Aorta (tissue), 5 donors: ENCODE measurements around the gene SEC16B. TPM values are rescaled to one million over a fixed set of nuclear protein-coding genes. Genes with fewer than 3 reads are reported as not detected.

Experiments used
- ATAC-seq: fragments of 200-7000 bp; cut with Tn5 transposase; one replicate; pipeline ENCODE4 v1.9.1; 2022; ENCODE audit warnings: moderate library complexity; ENCODE audit not compliant: low FRiP score
- DNase-seq, 2 donors: peaks; one replicate each; pipeline ENCODE4 v3.0.0-alpha.2; 2020
- H3K27ac ChIP-seq, 2 donors: one replicate each; pipeline ENCODE4 v1.5.1; 2013; ENCODE audit warnings: low read length in 2 of 2, mild to moderate bottlenecking in 2 of 2, moderate library complexity in 2 of 2, control low read depth in 1 of 2, inconsistent platforms in 1 of 2, low read depth in 1 of 2
- H3K27me3 ChIP-seq, 2 donors: one replicate each; pipeline ENCODE4 v1.6.1; 2013; ENCODE audit warnings: control low read depth in 1 of 2, low read length in 1 of 2, mild to moderate bottlenecking in 1 of 2, moderate library complexity in 1 of 2; ENCODE audit not compliant: insufficient read depth in 2 of 2, control insufficient read depth in 1 of 2
- H3K36me3 ChIP-seq, 2 donors: one replicate each; pipeline ENCODE4 v1.6.1; 2013; ENCODE audit warnings: control low read depth in 1 of 2, low read length in 1 of 2, mild to moderate bottlenecking in 1 of 2; ENCODE audit not compliant: insufficient read depth in 2 of 2, control insufficient read depth in 1 of 2
- H3K4me1 ChIP-seq, 2 donors: one replicate each; pipeline ENCODE4 v1.6.1; 2013; ENCODE audit warnings: low read length in 2 of 2, control low read depth in 1 of 2, mild to moderate bottlenecking in 1 of 2, moderate library complexity in 1 of 2; ENCODE audit not compliant: insufficient read depth in 2 of 2, control insufficient read depth in 1 of 2
- H3K4me3 ChIP-seq, 2 donors: one replicate each; pipeline ENCODE4 v1.5.1; 2013; ENCODE audit warnings: low read length in 2 of 2, control low read depth in 1 of 2, mild to moderate bottlenecking in 1 of 2
- H3K9me3 ChIP-seq: one replicate; pipeline ENCODE4 v1.6.1; 2013; ENCODE audit warnings: mild to moderate bottlenecking, low read length; ENCODE audit not compliant: control insufficient read depth
- WGBS, 2 donors: extraction: QIAGEN DNeasy Blood & Tissue Kit; methylation state at CpG; one replicate each; pipeline ENCODE4 v1.1.7; 2013; 5-methylcytosine and 5-hydroxymethylcytosine counted together
- intact Hi-C, 2 donors: fragments of 100-400 bp; cut with DNase I; formaldehyde crosslinking; loops; one replicate each; pipeline versions ENCODE4 v1.14.2 to v1.15.0; 2022
- polyA plus RNA-seq, 2 donors: library from polyadenylated mRNA; stranded (reverse); fragments of 200-250 nt; gene quantifications; one replicate each; pipeline ENCODE4 v1.2.3, GENCODE V29; 2013
- total RNA-seq, 2 donors: library from RNA; stranded (reverse); fragmentation: NEBNext Ultra II Directional; extraction: Animal tissue kit (Norgen Biotek cat#: 25700); gene quantifications; one replicate each; pipeline ENCODE4 v1.2.1, GENCODE V29; 2021
- donor health status: healthy with polysubstance abuse.
- donor health status: Bipolar disorder and iron deficiency.
- donor health status: DM: no; HTN: no; CAD: no.
- donor health status: DM: no; HTN: no; CAD: no.
- donor health status: DM: yes; HTN: yes; CAD: no.

Gene SEC16B
- total and polyA plus RNA-seq, 4 donors, result 2.4 to 12.1 (median 7.5) TPM

GRCh38 chr1:177952691-177953090, 17.2 kb downstream of the SEC16B start:
- DNase-seq (no peak), ATAC-seq (no peak)
- peaks cover 0 to 2% of the 10 kb centered on the region in 2 donors for H3K36me3 ChIP-seq
- H3K9me3 ChIP-seq, result no peaks in the 10 kb centered on the region
- no peak overlapping the region for H3K4me3 ChIP-seq
- 94 to 95% methylated on average over 9 of the region's 9 CpGs for WGBS, 2 donors
- intact Hi-C loops, result no loop called here
- H3K4me1 ChIP-seq, result no peaks in the 10 kb centered on the region
- H3K27ac ChIP-seq, result no peak overlapping the region
- no peaks in the 10 kb centered on the region for H3K27me3 ChIP-seq

- Histone ChIP-seq H3K9me3 (no peaks in the 10 kb centered on the region), H3K4me1 (no peaks in the 10 kb centered on the region), H3K36me3 (peaks cover 0 to 2% of the 10 kb centered on the region in 2 donors), H3K27ac (no peak overlapping the region), H3K27me3 (no peaks in the 10 kb centered on the region), H3K4me3 (no peak overlapping the region)
- ATAC-seq, result no peak
- WGBS, 2 donors, result 93% methylated on average over 7 of the region's 7 CpGs
- intact Hi-C loops, result no loop called here
- DNase-seq, result no peak
These were observed 17.6 kb downstream of the SEC16B start for GRCh38 chr1:177952249-177952648.

GRCh38 chr1:177950506-177950905, 19.4 kb downstream of the SEC16B start:
- ATAC-seq, result no peak
- Histone ChIP-seq H3K4me3 (no peak overlapping the region), H3K9me3 (no peaks in the 10 kb centered on the region), H3K36me3 (peaks cover 0 to 2% of the 10 kb centered on the region in 2 donors), H3K27me3 (no peaks in the 10 kb centered on the region), H3K27ac (no peak overlapping the region), H3K4me1 (no peaks in the 10 kb centered on the region)
- DNase-seq, result no peak
- intact Hi-C loops, result no loop called here

- Histone ChIP-seq H3K27me3 (no peaks in the 10 kb centered on the region), H3K4me1 (no peaks in the 10 kb centered on the region), H3K27ac (no peak overlapping the region), H3K4me3 (no peak overlapping the region), H3K9me3 (no peaks in the 10 kb centered on the region), H3K36me3 (no peaks in the 10 kb centered on the region)
- ATAC-seq, result peak; percentile 76
- intact Hi-C loops, result loop anchor here (5.0 to 10.0 kb wide), 3 partner anchors 334 to 1051 kb away; no protein-coding TSS in a partner anchor
- 18% methylated on average over 8 of the region's 8 CpGs for WGBS, 2 donors
- no peak for DNase-seq
These were observed 21.4 kb downstream of the SEC16B start for GRCh38 chr1:177948336-177948972.

GRCh38 chr1:177947623-177948022, 22.2 kb downstream of the SEC16B start:
- DNase-seq (no peak), ATAC-seq (no peak)
- H3K27me3 ChIP-seq, result no peaks in the 10 kb centered on the region
- intact Hi-C loops, result loop anchor here (5.0 to 10.0 kb wide), 3 partner anchors 335 to 1050 kb away; no protein-coding TSS in a partner anchor
- no peak overlapping the region for H3K4me3 ChIP-seq
- WGBS, 2 donors, result 76 to 82% methylated on average over 5 to 7 of the region's 7 CpGs
- no peaks in the 10 kb centered on the region for H3K9me3 ChIP-seq
- no peaks in the 10 kb centered on the region for H3K36me3 ChIP-seq
- no peaks in the 10 kb centered on the region for H3K4me1 ChIP-seq
- H3K27ac ChIP-seq, result no peak overlapping the region

- no peak for DNase-seq
- 69 to 71% methylated on average over 12 of the region's 12 CpGs for WGBS, 2 donors
- intact Hi-C loops, result loop anchor here (5.0 to 10.0 kb wide), 3 partner anchors 336 to 1049 kb away; no protein-coding TSS in a partner anchor
These were observed 23.8 kb downstream of the SEC16B start for GRCh38 chr1:177945943-177946650.

GRCh38 chr1:177944016-177944949, 25.6 kb downstream of the SEC16B start:
- peaks cover 0 to 1% of the 10 kb centered on the region in 2 donors for H3K36me3 ChIP-seq
- intact Hi-C loops, result loop anchor here in 1 of 2 donors (10.0 kb wide), 1 partner anchor 689 kb away; no protein-coding TSS in a partner anchor
- H3K27me3 ChIP-seq, result no peaks in the 10 kb centered on the region
- H3K4me1 ChIP-seq, result no peaks in the 10 kb centered on the region
- no peak overlapping the region for H3K4me3 ChIP-seq
- DNase-seq (no peak), ATAC-seq (no peak)
- H3K9me3 ChIP-seq, result no peaks in the 10 kb centered on the region
- H3K27ac ChIP-seq, result no peak overlapping the region
- 82 to 83% methylated on average over 20 of the region's 20 CpGs for WGBS, 2 donors

More at GRCh38 chr1:177945943-177946650, 23.8 kb downstream of the SEC16B start:
- H3K27ac ChIP-seq, result no peak overlapping the region
- no peak overlapping the region for H3K4me3 ChIP-seq
- H3K36me3 ChIP-seq, result no peaks in the 10 kb centered on the region
- peak; percentile 67 for ATAC-seq
- H3K27me3 ChIP-seq, result no peaks in the 10 kb centered on the region
- H3K9me3 ChIP-seq, result no peaks in the 10 kb centered on the region
- H3K4me1 ChIP-seq, result no peaks in the 10 kb centered on the region

- Histone ChIP-seq H3K27ac (no peak overlapping the region), H3K36me3 (peaks cover 0 to 3% of the 10 kb centered on the region in 2 donors), H3K27me3 (no peaks in the 10 kb centered on the region), H3K4me1 (no peaks in the 10 kb centered on the region), H3K9me3 (no peaks in the 10 kb centered on the region), H3K4me3 (no peak overlapping the region)
- intact Hi-C loops, result loop anchor here in 1 of 2 donors (10.0 kb wide), 1 partner anchor 687 kb away; no protein-coding TSS in a partner anchor
- DNase-seq (no peak), ATAC-seq (no peak)
- 85 to 87% methylated on average over 5 of the region's 5 CpGs for WGBS, 2 donors
These were observed 27.9 kb downstream of the SEC16B start for GRCh38 chr1:177941976-177942375.
